HepG2 (cell line): ENCODE measurements around the gene METAP1. TPM values are rescaled to one million over a fixed set of nuclear protein-coding genes. Genes with fewer than 3 reads are reported as not detected.

Experiments used
- FOXA1 ChIP-seq, 2 experiments: fragments of 450-650 bp in 1 of 2; sonication (generic) in 1 of 2; formaldehyde crosslinking in 1 of 2; IDR thresholded peaks; 2 replicates each; pipeline versions ENCODE4 v1.4.0 to v1.6.1; 2016 to 2020; ENCODE audit warnings: missing genetic modification reagents in 1 of 2
- FOXK1 ChIP-seq: sonication (generic); formaldehyde crosslinking; IDR thresholded peaks from 2 replicates; pipeline ENCODE4 v1.4.0; 2020; ENCODE audit warnings: low read depth, missing genetic modification reagents, borderline replicate concordance
- HIVEP1 ChIP-seq: sonication (generic); formaldehyde crosslinking; IDR thresholded peaks from 2 replicates; pipeline ENCODE4 v1.4.0; 2020; ENCODE audit warnings: mild to moderate bottlenecking, missing genetic modification reagents
- HNRNPH1 ChIP-seq: fragments of 200-400 bp; formaldehyde crosslinking; optimal IDR thresholded peaks from 2 replicates; pipeline ENCODE3; 2017; ENCODE audit warnings: mild to moderate bottlenecking, low read depth, low read length
- LCORL ChIP-seq, 2 experiments: fragments of 450-650 bp in 1 of 2; sonication (generic) in 1 of 2; formaldehyde crosslinking in 1 of 2; IDR thresholded peaks; 2 replicates each; pipeline versions ENCODE4 v1.5.0 to v1.6.1; 2017 to 2020; ENCODE audit warnings: antibody characterized with exemption in 1 of 2, missing genetic modification reagents in 1 of 2
- MEIS1 ChIP-seq: sonication (generic); formaldehyde crosslinking; IDR thresholded peaks from 2 replicates; pipeline ENCODE4 v1.9.0; 2021; ENCODE audit warnings: mild to moderate bottlenecking, missing genetic modification reagents, moderate library complexity, borderline replicate concordance
- MTA1 ChIP-seq: sonication (generic); formaldehyde crosslinking; IDR thresholded peaks from 2 replicates; pipeline ENCODE4 v1.4.0; 2020; ENCODE audit warnings: missing genetic modification reagents, mild to moderate bottlenecking, borderline replicate concordance
- MYC ChIP-seq: sonication (generic); formaldehyde crosslinking; IDR thresholded peaks from 2 replicates; pipeline ENCODE4 v1.9.0; 2021; ENCODE audit warnings: missing genetic modification reagents, borderline replicate concordance
- NFYB ChIP-seq: sonication (generic); formaldehyde crosslinking; IDR thresholded peaks from 2 replicates; pipeline ENCODE4 v1.4.0; 2020; ENCODE audit warnings: missing genetic modification reagents
- RCOR2 ChIP-seq: IDR thresholded peaks from 2 replicates; pipeline ENCODE4 v1.6.1; 2016; ENCODE audit warnings: missing biosample characterization, missing genetic modification reagents
- RORA ChIP-seq: sonication (generic); formaldehyde crosslinking; IDR thresholded peaks from 2 replicates; pipeline ENCODE4 v1.5.0; 2020; ENCODE audit warnings: mild to moderate bottlenecking, missing genetic modification reagents, moderate library complexity
- TBL1XR1 ChIP-seq: fragments of 150-350 bp; IDR thresholded peaks from 2 replicates; pipeline ENCODE4 v1.6.1; 2014; ENCODE audit warnings: borderline replicate concordance, low read length; ENCODE audit not compliant: partially characterized antibody
- THAP11 ChIP-seq: IDR thresholded peaks from 2 replicates; pipeline ENCODE4 v1.6.1; 2016; ENCODE audit warnings: missing biosample characterization, missing genetic modification reagents
- ZBTB21 ChIP-seq: sonication (generic); formaldehyde crosslinking; IDR thresholded peaks from 2 replicates; pipeline ENCODE4 v1.4.0; 2020; ENCODE audit warnings: missing genetic modification reagents
- ZMYM2 ChIP-seq: sonication (generic); formaldehyde crosslinking; IDR thresholded peaks from 2 replicates; pipeline ENCODE4 v1.8.0; 2022; ENCODE audit warnings: mild to moderate bottlenecking, missing genetic modification reagents
- ZNF468 ChIP-seq: sonication (generic); formaldehyde crosslinking; IDR thresholded peaks from 2 replicates; pipeline ENCODE4 v1.8.0; 2022; ENCODE audit warnings: mild to moderate bottlenecking, moderate library complexity, missing genetic modification reagents
- ZSCAN22 ChIP-seq: sonication (generic); formaldehyde crosslinking; IDR thresholded peaks from 2 replicates; pipeline ENCODE4 v1.4.0; 2020; ENCODE audit warnings: mild to moderate bottlenecking, missing genetic modification reagents
- polyA plus RNA-seq, 8 experiments: library from polyadenylated mRNA; depleted of rRNA in 3 of 8; stranded (reverse) in 7 of 8; unstranded in 1 of 8; fragments of >200 nt; fragmentation: Illumina TruSeq in 4 of 8; extraction: Trizol in 4 of 8; gene quantifications; 2 replicates each; pipeline versions ENCODE4 v1.2.1 to v1.2.3, GENCODE V29; 2011 to 2016; ENCODE audit warnings: low read depth in 4 of 8, missing spikeins in 1 of 8, mixed read lengths in 1 of 8; ENCODE audit not compliant: insufficient read depth in 1 of 8
- total RNA-seq, 5 experiments: library from RNA; depleted of rRNA; stranded (reverse); fragments of >200 nt; fragmentation: Illumina TruSeq; extraction: Trizol; gene quantifications; 2 replicates each; pipeline ENCODE4 v1.2.3, GENCODE V29; 2016; ENCODE audit warnings: low read depth in 1 of 5
- TF ChIP-seq, protein P1 (sequence below): sonication (generic); formaldehyde crosslinking; IDR thresholded peaks from 2 replicates; pipeline ENCODE4 v1.5.1; 2020; ENCODE audit warnings: mild to moderate bottlenecking, missing genetic modification reagents, moderate library complexity
- TF ChIP-seq, protein P2 (sequence below): sonication (generic); formaldehyde crosslinking; IDR thresholded peaks from 2 replicates; pipeline ENCODE4 v1.4.0; 2020; ENCODE audit warnings: mild to moderate bottlenecking, missing genetic modification reagents
- TF ChIP-seq, protein P3 (sequence below): sonication (generic); formaldehyde crosslinking; IDR thresholded peaks from 2 replicates; pipeline ENCODE4 v1.4.0; 2020; ENCODE audit warnings: low read depth, missing genetic modification reagents
- TF ChIP-seq, protein P4 (sequence below): IDR thresholded peaks from 2 replicates; pipeline ENCODE4 v1.6.1; 2016

The METAP1 gene
- total and polyA plus RNA-seq, 2 of the 13 experiments (the other 11 are each of a cell fraction or from before 2014, with no cell fraction given), result 44.9 to 53.5 TPM

DNA sequence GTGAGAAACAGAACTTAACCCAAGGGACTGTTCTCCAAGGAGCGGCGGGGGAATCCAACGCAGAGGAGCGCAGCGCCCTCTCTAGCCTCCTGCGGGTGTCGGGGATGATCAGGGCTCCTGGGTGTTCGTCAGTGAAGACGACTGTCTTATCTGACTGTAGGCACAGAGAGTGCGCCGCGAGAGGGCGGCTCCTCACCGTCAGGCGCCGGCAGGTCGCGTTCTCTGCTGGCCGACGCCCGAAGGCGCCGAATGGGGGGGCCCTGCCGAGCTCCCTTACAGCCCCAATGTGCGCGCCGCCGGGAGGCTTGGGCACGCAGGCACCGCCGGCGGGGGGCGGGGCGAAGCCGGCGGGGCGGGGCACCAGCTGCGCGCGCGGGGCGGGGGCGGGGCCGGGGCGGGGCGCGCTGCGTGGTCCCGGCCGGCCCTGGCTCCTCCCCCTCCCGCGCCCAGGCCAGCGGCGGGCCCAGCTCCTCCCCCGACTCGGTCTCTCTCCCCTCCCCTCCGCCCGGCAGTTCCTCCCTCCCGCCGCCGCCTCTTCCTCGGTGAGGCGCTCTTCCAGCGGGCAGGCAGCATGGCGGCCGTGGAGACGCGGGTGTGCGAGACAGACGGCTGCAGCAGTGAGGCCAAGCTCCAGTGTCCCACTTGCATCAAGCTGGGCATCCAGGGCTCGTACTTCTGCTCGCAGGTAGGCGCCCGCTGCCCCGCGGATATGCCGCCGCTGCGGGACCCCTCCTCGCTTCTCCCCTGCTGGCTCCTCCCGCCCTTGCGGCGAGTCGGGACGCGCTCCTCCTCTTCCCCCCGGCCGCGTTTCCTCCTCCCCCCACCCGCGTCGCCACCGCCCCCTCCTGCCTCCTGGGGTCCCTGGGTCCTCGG lies at the start of gene METAP1 (continued):
- TF ChIP-seq, protein P1, sequence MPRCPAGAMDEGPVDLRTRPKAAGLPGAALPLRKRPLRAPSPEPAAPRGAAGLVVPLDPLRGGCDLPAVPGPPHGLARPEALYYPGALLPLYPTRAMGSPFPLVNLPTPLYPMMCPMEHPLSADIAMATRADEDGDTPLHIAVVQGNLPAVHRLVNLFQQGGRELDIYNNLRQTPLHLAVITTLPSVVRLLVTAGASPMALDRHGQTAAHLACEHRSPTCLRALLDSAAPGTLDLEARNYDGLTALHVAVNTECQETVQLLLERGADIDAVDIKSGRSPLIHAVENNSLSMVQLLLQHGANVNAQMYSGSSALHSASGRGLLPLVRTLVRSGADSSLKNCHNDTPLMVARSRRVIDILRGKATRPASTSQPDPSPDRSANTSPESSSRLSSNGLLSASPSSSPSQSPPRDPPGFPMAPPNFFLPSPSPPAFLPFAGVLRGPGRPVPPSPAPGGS (CRISPR knock-in tag), result peak; percentile 44; the same call in 1 of the 2 replicates
- TF ChIP-seq THAP11 (CRISPR knock-in tag) (peak; percentile 63; the same call in 1 of the 2 replicates), MTA1 (CRISPR knock-in tag) (no peak), FOXA1 (IDR thresholded peaks at IDR 0.05) (no peak), FOXA1 (CRISPR knock-in tag; IDR thresholded peaks at IDR 0.05) (0 out of 2 replicates have a peak, but pooled peaks have one; percentile 16), ZSCAN22 (CRISPR knock-in tag) (no peak; the same call in 1 of the 2 replicates), ZNF468 (CRISPR knock-in tag) (no peak), MEIS1 (CRISPR knock-in tag) (0 out of 2 replicates have a peak, but pooled peaks have one; percentile 57), HNRNPH1 (no peak), ZBTB21 (CRISPR knock-in tag) (no peak), FOXK1 (0 out of 2 replicates have a peak, but pooled peaks have one; percentile 27), RORA (CRISPR knock-in tag) (no peak), HIVEP1 (0 out of 2 replicates have a peak, but pooled peaks have one; percentile 12), RCOR2 (CRISPR knock-in tag) (no peak), NFYB (CRISPR knock-in tag) (no peak), TBL1XR1 (no peak), LCORL (IDR thresholded peaks at IDR 0.05) (no peak), LCORL (CRISPR knock-in tag; IDR thresholded peaks at IDR 0.05) (peak; percentile 30), ZMYM2 (CRISPR knock-in tag) (no peak), MYC (CRISPR knock-in tag) (peak; percentile 73)
- TF ChIP-seq, protein P2, sequence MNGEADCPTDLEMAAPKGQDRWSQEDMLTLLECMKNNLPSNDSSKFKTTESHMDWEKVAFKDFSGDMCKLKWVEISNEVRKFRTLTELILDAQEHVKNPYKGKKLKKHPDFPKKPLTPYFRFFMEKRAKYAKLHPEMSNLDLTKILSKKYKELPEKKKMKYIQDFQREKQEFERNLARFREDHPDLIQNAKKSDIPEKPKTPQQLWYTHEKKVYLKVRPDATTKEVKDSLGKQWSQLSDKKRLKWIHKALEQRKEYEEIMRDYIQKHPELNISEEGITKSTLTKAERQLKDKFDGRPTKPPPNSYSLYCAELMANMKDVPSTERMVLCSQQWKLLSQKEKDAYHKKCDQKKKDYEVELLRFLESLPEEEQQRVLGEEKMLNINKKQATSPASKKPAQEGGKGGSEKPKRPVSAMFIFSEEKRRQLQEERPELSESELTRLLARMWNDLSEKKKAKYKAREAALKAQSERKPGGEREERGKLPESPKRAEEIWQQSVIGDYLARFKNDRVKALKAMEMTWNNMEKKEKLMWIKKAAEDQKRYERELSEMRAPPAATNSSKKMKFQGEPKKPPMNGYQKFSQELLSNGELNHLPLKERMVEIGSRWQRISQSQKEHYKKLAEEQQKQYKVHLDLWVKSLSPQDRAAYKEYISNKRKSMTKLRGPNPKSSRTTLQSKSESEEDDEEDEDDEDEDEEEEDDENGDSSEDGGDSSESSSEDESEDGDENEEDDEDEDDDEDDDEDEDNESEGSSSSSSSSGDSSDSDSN, result peak; percentile 77
- TF ChIP-seq, protein P3, sequence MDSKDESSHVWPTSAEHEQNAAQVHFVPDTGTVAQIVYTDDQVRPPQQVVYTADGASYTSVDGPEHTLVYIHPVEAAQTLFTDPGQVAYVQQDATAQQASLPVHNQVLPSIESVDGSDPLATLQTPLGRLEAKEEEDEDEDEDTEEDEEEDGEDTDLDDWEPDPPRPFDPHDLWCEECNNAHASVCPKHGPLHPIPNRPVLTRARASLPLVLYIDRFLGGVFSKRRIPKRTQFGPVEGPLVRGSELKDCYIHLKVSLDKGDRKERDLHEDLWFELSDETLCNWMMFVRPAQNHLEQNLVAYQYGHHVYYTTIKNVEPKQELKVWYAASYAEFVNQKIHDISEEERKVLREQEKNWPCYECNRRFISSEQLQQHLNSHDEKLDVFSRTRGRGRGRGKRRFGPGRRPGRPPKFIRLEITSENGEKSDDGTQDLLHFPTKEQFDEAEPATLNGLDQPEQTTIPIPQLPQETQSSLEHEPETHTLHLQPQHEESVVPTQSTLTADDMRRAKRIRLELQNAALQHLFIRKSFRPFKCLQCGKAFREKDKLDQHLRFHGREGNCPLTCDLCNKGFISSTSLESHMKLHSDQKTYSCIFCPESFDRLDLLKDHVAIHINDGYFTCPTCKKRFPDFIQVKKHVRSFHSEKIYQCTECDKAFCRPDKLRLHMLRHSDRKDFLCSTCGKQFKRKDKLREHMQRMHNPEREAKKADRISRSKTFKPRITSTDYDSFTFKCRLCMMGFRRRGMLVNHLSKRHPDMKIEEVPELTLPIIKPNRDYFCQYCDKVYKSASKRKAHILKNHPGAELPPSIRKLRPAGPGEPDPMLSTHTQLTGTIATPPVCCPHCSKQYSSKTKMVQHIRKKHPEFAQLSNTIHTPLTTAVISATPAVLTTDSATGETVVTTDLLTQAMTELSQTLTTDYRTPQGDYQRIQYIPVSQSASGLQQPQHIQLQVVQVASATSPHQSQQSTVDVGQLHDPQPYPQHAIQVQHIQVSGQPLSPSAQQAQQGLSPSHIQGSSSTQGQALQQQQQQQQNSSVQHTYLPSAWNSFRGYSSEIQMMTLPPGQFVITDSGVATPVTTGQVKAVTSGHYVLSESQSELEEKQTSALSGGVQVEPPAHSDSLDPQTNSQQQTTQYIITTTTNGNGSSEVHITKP (CRISPR knock-in tag), result no peak
- TF ChIP-seq, protein P4, sequence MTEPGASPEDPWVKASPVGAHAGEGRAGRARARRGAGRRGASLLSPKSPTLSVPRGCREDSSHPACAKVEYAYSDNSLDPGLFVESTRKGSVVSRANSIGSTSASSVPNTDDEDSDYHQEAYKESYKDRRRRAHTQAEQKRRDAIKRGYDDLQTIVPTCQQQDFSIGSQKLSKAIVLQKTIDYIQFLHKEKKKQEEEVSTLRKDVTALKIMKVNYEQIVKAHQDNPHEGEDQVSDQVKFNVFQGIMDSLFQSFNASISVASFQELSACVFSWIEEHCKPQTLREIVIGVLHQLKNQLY (CRISPR knock-in tag), result no peak
